LNCAP (cell line): Measurements from ENCODE around the gene PIKFYVE.

Experiments
- CTCF ChIP-seq: fragments of 450-650 bp; IDR thresholded peaks from 2 replicates; pipeline ENCODE4 v1.5.1; 2017; ENCODE audit warnings: mild to moderate bottlenecking

Gene PIKFYVE

GRCh38 chr2:208373460-208374089 lies 107.5 kb downstream of the PIKFYVE start:
- peak; percentile 79 for TF ChIP-seq CTCF

- TF ChIP-seq CTCF: no peak
Measured at GRCh38 chr2:208375491-208376068, 109.5 kb downstream of the PIKFYVE start.

DNA sequence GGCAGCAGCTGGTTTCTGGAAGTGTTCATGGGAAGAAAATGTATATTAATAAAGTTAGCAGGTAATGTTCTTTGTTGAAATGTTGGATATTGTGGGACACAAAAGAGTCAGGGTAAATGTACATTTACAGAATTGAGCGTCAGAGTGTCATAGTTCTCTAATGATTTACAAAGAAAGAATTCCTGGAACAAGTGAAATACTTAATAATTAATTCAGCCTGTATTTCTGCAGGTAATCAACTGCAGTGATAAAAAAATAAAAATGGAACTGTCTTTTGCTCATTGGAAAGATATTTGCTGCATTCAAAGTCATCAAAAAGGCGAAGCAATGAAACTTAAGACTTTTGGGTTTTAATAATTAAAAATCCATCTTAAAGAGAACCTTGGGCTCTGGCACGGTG lies 113.1 kb downstream of the PIKFYVE start:
- no peak for TF ChIP-seq CTCF

GRCh38 chr2:208384637-208385036 lies 118.6 kb downstream of the PIKFYVE start:
- TF ChIP-seq CTCF: no peak

DNA sequence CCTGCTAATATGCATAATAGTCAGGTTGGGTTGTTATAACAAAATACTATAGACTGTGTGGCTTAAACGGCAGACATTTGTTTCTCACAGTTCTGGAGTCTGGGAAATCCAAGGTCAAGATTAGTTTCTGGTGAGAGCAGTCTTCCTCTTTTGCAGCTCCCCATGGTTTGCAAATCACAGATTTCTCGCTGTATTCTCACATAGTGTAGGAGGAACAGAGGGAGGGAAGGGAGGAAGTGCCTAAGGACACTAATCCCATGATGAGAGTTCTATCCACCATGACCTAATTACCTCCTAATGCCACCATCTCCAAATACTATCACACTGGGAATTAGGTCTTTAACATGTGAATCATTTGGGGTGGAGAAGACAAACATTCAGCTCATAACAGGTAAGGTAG lies 120.5 kb downstream of the PIKFYVE start:
- no peak for TF ChIP-seq CTCF

DNA sequence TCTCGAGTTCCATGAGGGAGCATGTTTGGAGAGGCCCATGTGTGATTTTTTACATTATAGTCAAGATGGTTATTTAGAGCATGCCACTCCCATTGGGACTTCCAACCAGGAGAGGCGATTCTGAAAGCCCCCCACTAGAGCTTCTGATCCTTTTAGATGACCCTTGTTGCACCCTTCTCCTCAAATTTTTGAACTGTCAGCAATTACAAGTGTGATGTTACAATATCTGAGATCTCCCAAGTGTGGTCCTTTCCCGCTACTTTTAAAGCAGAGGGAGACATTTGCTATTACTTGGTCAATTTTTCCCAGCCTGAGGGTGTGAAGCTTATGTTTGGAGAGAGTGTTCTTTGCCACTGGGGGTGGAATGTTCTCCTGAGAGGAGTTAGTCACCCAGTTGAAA lies 123.9 kb downstream of the PIKFYVE start:
- no peak for TF ChIP-seq CTCF

DNA sequence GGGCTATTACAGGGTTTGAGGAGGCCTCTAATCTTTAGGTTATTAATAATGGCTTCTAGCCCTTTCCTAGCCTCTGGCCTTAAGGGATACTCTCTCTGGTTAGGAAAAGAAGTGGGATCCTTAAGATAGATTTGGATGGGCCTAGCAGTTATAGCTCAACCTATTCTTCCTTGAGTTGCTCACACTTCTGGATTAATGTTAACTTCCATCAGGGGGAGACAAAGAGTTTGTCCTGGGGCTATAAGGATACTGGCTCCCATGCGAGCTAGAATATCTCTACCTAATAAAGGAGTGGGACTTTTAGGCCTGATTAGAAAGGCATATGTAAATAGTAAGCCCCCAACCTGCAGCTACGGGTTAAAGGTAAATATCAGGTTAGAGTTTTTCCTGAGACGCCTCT lies 126.2 kb downstream of the PIKFYVE start:
- no peak for TF ChIP-seq CTCF

DNA sequence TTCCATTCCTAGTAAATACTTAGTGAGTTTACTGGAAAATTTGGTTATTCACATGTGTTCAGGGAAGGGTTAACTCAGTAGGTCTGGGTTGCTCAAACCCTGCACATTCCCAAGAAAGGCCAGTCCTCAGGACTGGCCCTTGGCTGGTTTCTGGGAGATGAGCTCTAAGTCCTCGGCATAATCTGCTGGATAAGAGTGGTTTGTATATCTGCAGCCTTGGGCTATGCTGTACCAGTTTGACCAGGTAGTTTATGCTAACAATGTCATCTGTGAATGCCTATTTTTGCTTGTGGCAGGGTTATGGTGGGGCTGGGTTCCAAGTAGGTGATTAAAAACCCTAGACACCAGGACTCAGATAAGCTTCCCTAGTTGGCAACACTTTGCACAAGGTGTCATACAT lies 133.1 kb downstream of the PIKFYVE start:
- no peak for TF ChIP-seq CTCF
